Measurements from ENCODE around the gene MBTPS1. TPM values are rescaled to one million over a fixed set of nuclear protein-coding genes. Genes with fewer than 3 reads are reported as not detected.
A peak's percentile ranks its signal among the peaks of the same experiment; 100 is the strongest.

MBTPS1 gene
- polyA plus RNA-seq, 2 of the 4 experiments (the other 2 are of a cell fraction), result 50.3 to 88.4 TPM

DNA sequence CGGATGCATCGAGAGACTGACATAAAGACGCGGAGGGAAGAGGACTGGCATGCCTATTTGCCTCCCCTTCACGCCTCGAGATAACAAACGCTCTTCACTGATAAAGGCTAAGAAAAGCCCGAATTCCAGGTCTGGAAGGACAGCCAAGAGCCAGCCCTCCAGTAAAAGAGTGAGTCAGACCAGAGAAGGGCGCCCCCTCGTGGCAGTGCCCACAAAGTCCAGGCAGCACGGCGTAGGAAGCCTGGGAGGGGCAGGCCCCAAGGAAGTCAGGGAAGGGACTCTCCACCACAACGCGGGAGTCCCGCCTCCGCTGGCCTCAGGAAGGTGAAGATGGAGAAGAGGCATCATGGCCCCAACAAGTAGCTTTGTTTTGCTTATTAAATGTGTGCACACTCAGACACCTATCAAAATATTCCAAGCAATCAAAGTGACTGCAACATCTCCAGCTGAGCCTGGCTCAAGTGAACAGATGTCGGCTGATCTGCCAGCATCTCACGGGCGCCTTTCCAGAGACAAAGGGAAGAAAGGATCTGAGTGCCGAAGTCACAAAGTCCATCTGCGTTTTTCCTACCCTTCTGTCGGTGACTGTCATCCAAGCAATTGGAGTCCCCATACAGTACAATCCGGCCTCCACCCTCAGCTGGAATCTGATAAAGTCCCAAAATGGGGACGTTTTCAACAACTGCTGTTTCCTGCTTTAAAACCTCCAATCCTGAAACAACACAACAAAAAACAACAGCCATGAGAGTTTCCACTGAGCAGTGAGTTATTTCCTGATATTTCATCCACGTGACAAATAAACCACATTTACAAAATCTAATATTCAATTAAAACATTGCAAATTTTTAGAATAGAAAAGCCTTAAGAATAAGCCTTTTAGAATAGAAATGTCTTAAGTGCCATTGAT lies 53.8 kb downstream of the MBTPS1 start:
- no peak overlapping the region for H3K27ac ChIP-seq
- H3K4me2 ChIP-seq, result no peak overlapping the region
- no peak for FAIRE-seq
- CTCF ChIA-PET, result interaction anchor here (0.5 to 19.9 kb wide), 25 partner anchors 9 to 300 kb away, joined by 3 to 414 read pairs (median 4); partner anchors contain the start of genes MBTPS1, OSGIN1 and TAF1C
- H3K9me3 ChIP-seq, result no peaks in the 10 kb centered on the region
- TF ChIP-seq ESRRA (IDR thresholded peaks at IDR 0.05; ENCODE audit: borderline replicate concordance, low read length) (no peak), SMC3 (IDR thresholded peaks at IDR 0.05) (peak; percentile 68), EHMT2 (IDR thresholded peaks at IDR 0.05; ENCODE audit: low read depth) (no peak), BHLHE40 (IDR thresholded peaks at IDR 0.05; ENCODE audit: low read depth, low read length) (no peak), BCL3 (IDR thresholded peaks at IDR 0.05) (no peak), HOXB5 (CRISPR knock-in tag; IDR thresholded peaks at IDR 0.05) (0 out of 2 replicates have a peak, but pooled peaks have one; percentile 43), HMGXB4 (CRISPR knock-in tag; IDR thresholded peaks at IDR 0.05; ENCODE audit: borderline replicate concordance) (no peak), CBX2 (IDR thresholded peaks at IDR 0.05; ENCODE audit: borderline replicate concordance, low read depth) (no peak), RFX5 (IDR thresholded peaks at IDR 0.05) (no peak), ZNF302 (CRISPR knock-in tag; IDR thresholded peaks at IDR 0.05) (no peak), NPAS2 (CRISPR knock-in tag; IDR thresholded peaks at IDR 0.05; ENCODE audit: borderline replicate concordance) (no peak), POLR2A (IDR thresholded peaks at IDR 0.05; ENCODE audit: low read length) (no peak), KDM5A (IDR thresholded peaks at IDR 0.05) (no peak), MAZ (IDR thresholded peaks at IDR 0.05; ENCODE audit: borderline replicate concordance, low read depth, low read length) (no peak), CHD4 (IDR thresholded peaks at IDR 0.05; ENCODE audit: borderline replicate concordance) (no peak), TFCP2L1 (CRISPR knock-in tag; IDR thresholded peaks at IDR 0.05) (no peak), FOSL2 (IDR thresholded peaks at IDR 0.05) (peak; percentile 24; the same call in 1 of the 2 replicates), FOSL2 (CRISPR knock-in tag; IDR thresholded peaks at IDR 0.05) (peak; percentile 88), CEBPB (IDR thresholded peaks at IDR 0.05) (no peak), SREBF2 (IDR thresholded peaks at IDR 0.05) (no peak), RAD21 (conservative IDR thresholded peaks at IDR 0.05 in 1 of 2, IDR thresholded peaks at IDR 0.05 in 1 of 2) (peak; percentile 51 to 54; a peak in 4 of 5 replicates), NFE2L2 (conservative IDR thresholded peaks at IDR 0.05; ENCODE audit: low read length) (no peak), FOSB (CRISPR knock-in tag; IDR thresholded peaks at IDR 0.05) (no peak), HDAC2 (IDR thresholded peaks at IDR 0.05) (no peak), HES2 (IDR thresholded peaks at IDR 0.05) (no peak), HOXA7 (CRISPR knock-in tag; IDR thresholded peaks at IDR 0.05) (no peak), USF2 (IDR thresholded peaks at IDR 0.05) (no peak)
- TF ChIP-seq, protein P1, sequence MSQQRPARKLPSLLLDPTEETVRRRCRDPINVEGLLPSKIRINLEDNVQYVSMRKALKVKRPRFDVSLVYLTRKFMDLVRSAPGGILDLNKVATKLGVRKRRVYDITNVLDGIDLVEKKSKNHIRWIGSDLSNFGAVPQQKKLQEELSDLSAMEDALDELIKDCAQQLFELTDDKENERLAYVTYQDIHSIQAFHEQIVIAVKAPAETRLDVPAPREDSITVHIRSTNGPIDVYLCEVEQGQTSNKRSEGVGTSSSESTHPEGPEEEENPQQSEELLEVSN (IDR thresholded peaks at IDR 0.05; ENCODE audit: borderline replicate concordance, low read depth), result no peak
- TF ChIP-seq, protein P2, sequence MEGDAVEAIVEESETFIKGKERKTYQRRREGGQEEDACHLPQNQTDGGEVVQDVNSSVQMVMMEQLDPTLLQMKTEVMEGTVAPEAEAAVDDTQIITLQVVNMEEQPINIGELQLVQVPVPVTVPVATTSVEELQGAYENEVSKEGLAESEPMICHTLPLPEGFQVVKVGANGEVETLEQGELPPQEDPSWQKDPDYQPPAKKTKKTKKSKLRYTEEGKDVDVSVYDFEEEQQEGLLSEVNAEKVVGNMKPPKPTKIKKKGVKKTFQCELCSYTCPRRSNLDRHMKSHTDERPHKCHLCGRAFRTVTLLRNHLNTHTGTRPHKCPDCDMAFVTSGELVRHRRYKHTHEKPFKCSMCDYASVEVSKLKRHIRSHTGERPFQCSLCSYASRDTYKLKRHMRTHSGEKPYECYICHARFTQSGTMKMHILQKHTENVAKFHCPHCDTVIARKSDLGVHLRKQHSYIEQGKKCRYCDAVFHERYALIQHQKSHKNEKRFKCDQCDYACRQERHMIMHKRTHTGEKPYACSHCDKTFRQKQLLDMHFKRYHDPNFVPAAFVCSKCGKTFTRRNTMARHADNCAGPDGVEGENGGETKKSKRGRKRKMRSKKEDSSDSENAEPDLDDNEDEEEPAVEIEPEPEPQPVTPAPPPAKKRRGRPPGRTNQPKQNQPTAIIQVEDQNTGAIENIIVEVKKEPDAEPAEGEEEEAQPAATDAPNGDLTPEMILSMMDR (IDR thresholded peaks at IDR 0.05), result peak; percentile 83
- H3K4me1 ChIP-seq, result no peaks in the 10 kb centered on the region
- peak; percentile 90 to 99 for ATAC-seq
- 54% methylated on average over 25 of the region's 25 CpGs for WGBS (ENCODE audit: missing lambda C conversion rate)
- POLR2A ChIA-PET, result no interaction called here
- peak; percentile 78 to 82 for DNase-seq (ENCODE audit: low read depth in 1 of 2, low spot score in 1 of 2)
- no peak overlapping the region for H3K4me3 ChIP-seq
